Limb (tissue), 2 donors: ENCODE data around the gene SPDYE18.
A peak's percentile ranks its signal among the peaks of the same experiment; 100 is the strongest.
"Not testable (repeated sequence)": the region's sequence is repeated elsewhere in the genome, so short reads cannot be mapped to it uniquely, and the experiment has no call there.

Experiments used
- DNase-seq, 2 donors: peaks; one replicate each; pipeline ENCODE4 v3.0.0-alpha.2; 2016; ENCODE audit errors: extremely low spot score in 2 of 2

The SPDYE18 gene, protein sequence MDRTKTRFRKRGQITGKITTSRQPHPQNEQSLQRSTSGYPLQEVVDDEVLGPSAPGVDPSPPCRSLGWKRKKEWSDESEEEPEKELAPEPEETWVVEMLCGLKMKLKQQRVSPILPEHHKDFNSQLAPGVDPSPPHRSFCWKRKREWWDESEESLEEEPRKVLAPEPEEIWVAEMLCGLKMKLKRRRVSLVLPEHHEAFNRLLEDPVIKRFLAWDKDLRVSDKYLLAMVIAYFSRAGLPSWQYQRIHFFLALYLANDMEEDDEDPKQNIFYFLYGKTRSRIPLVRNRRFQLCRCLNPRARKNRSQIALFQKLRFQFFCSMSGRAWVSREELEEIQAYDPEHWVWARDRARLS

GRCh38 chr7:77062557-77062956 is at the start of gene SPDYE18:
TSS of gene SPDYE18 (minus strand) at chr7:77062558. CDS start at chr7:77060512, 2,046 bp downstream.
- not testable (repeated sequence) for DNase-seq

DNA sequence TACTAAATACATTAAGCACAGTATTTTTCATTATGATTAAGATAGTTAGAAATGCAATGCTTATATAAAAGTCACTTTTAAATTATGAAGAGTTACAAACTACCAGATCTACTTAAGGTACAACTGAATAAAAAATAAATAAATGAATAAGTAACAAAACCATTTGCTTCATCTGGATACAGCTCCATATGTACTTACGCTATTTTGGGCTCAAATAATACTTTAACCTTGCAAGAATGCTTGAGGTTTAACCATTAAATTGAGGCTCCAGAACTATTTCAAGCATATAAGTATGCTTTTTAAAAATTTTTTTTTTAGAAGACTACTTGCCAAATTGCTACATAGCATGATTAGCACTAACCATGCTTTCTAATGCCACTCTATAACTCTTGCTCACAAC is 46.0 kb upstream of the SPDYE18 start:
- DNase-seq: not testable (repeated sequence)

DNA sequence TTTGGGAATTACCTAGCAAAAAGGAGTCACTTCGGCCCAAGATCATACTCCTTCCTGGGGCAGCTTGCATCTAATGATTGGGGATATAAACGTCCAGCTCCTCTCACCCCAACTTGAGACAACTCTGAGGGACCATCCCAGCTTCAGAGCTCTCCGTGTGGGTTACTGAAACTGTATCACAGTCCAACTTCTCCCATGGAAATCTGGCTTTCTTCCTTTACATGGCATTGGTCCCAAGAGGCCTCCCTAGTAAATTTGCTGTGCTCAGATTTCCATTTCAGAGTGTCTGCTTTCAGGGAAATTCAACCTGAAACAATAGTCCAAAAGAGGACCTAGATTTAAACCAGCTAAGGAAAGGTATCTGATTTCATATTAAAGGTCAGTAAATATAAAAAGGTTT is 45.3 kb upstream of the SPDYE18 start:
- DNase-seq: not testable (repeated sequence)

- DNase-seq: not testable (repeated sequence)
Measured at GRCh38 chr7:77105904-77106303, 43.5 kb upstream of the SPDYE18 start.

DNA sequence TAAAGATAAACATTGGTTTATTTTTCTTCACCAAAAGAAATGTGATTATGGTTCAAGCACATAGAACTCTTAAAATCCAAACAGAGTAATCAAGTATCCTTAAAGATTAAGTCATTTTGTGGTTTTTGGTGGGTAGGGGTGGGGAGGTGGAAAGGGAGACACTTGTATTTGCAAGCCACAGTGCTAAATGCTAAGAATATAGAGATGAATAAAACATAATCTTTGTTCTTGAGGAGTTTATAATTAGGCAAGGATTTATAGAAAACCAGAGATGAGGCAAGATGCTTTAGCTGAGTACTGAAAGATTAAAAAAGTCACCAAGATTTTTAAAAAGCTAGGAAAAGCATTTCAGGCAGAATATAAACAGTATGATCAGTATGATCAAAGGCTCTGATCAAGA is 40.3 kb upstream of the SPDYE18 start:
- DNase-seq: not testable (repeated sequence)

- not testable (repeated sequence) for DNase-seq
Measured at GRCh38 chr7:77101187-77101586, 38.8 kb upstream of the SPDYE18 start.

DNA sequence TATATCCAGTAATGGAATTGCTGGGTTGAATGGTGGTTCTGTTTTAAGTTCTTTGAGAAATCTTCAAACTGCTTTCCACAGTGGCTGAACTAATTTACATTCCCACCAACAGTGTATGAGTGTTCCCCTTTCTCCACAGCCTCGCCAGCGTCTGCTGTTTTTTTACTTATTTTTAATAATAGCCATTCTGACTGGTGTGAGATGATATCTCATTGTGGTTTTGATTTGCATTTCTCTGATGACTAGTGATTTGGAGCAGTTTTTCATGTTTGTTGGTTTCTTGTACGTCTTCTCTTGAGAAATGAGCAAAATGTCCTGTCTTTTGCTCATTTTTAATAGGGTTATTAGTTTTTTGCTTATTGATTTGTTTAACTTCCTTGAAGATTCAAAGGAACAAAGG is 38.1 kb upstream of the SPDYE18 start:
- DNase-seq: not testable (repeated sequence)

DNA sequence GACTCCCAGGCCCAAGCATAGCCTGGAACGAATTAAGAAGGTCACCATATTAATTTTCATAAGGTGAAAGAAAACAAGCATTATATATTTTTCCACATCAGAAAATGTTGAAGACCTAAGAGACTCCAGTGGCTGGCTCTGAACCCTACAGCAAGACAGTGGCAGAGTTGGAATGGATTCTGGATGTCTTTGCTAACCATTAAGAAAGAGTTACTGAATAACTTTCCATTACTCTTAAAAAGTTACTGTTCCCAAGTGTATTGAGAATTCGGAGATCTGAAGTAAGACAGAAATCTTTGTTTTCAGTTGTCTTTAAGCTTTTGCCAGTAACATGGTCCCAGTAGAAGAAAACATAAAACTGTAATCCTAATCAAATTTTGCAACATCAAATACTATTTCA is 29.9 kb upstream of the SPDYE18 start:
- not testable (repeated sequence) for DNase-seq

GRCh38 chr7:77082192-77082591 is 19.8 kb upstream of the SPDYE18 start:
- not testable (repeated sequence) for DNase-seq

DNA sequence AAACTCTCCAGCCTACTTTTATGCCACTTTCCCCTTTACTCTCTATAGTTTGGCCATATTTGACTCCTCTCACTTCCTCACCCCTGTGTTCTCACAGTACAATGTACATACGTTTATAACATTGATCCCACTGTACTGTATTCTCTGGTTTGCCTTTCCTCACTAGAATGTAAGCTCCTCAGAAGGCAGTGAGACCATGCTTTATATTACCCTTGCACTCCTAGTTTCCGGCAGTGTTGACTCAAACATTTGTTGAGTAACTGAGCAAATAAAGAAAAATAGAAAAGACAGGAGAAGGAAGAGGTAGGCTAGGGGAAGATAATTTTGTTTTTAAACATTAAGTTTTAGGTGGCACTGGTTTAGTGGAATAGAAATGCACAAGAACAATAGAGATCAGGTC is 17.9 kb upstream of the SPDYE18 start:
- DNase-seq: not testable (repeated sequence)

GRCh38 chr7:77079624-77080023 is 17.3 kb upstream of the SPDYE18 start:
- DNase-seq: not testable (repeated sequence)

DNA sequence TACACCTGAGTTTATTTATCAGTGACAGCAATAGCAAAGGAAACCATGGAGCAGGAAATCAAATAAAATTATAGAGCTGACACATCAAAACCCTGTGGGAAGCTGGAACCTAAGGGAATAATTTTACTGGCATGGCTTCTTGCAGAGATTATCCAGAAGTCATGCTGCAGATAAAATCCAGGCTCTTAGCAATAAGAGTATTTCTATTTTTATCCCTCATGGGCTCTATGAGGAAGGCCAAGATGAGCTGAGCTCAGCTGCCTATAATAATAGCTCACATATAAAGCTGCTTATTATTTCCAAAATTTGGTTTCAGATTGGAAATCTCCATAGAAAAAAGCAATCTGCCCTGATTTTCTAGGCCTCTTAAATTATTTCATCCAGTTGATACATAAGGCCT is 16.8 kb upstream of the SPDYE18 start:
- DNase-seq: not testable (repeated sequence)

GRCh38 chr7:77077060-77077459 is 14.7 kb upstream of the SPDYE18 start:
- DNase-seq: not testable (repeated sequence)

- DNase-seq: not testable (repeated sequence)
Measured at GRCh38 chr7:77074786-77075396, 12.5 kb upstream of the SPDYE18 start.

GRCh38 chr7:77071108-77071507 is 8.8 kb upstream of the SPDYE18 start:
- not testable (repeated sequence) for DNase-seq

DNA sequence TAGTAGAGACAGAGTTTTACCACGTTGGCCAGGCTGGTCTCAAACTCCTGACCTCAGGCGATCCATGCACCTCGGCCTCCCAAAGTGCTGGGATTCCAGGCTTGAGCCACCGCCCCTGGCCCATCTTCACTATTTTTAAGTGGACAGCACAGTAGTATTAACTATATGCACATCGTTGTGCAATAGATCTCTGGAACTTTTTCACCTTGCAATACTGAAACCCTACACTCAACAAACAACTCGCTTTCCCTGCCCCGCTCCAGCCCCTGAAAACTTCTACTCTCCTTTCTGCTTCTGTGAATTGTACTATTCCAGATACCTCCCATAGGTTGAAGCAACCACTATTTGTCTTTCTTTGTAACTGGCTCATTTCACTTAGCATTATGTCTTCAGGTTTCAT is 3.5 kb upstream of the SPDYE18 start:
- not testable (repeated sequence) for DNase-seq

DNA sequence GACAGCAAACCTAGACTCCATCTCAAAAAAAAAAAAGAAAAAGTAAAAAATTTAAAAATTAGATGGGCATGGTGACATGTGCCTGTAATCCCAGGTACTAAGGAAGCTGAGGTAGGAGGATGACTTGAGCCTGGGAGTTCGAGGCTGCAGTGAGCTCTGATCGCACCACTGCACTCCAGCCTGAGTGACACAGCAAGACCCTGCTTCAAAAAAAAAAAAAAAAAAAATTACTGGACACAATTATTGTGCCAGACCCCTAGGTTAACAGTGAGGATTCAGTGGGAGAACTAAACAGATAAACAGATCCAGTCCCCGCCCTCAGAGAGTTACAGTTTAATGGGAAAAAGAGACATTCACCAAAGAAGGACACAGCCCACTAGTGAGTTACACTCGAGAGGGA is 1.4 kb upstream of the SPDYE18 start:
- not testable (repeated sequence) for DNase-seq

- not testable (repeated sequence) for DNase-seq
Measured at GRCh38 chr7:77032261-77032660, 30.1 kb downstream of the SPDYE18 start, which contains the start of gene SPDYE17. TSS of gene SPDYE17 (minus strand) at chr7:77032361. CDS start at chr7:77030570, 1,791 bp downstream.

- DNase-seq: not testable (repeated sequence)
Measured at GRCh38 chr7:77026349-77026748, 36.0 kb downstream of the SPDYE18 start.

GRCh38 chr7:77010074-77010680 is 52.2 kb downstream of the SPDYE18 start:
- not testable (repeated sequence) for DNase-seq

GRCh38 chr7:77008000-77008399 is 54.4 kb downstream of the SPDYE18 start:
- peak; percentile 4 to 23 for DNase-seq
